GM10248 (cell line): ENCODE results near the gene KSR1.
"Not testable (repeated sequence)": the region's sequence is repeated elsewhere in the genome, so short reads cannot be mapped to it uniquely, and the experiment has no call there.

Source experiments
- CTCF ChIA-PET: fragments of 300-600 bp; sonication (Branson Sonifier 250); formaldehyde crosslinking; extraction: SDS; loops from one replicate; lab custom pipeline; 2021; ENCODE audit warnings: antibody characterized with exemption; lab: Yijun Ruan, JAX
- POLR2A ChIA-PET: fragments of 350-650 bp; sonication (Branson Sonifier 250); formaldehyde crosslinking; extraction: SDS; loops from one replicate; lab custom pipeline; 2020; ENCODE audit warnings: antibody characterized with exemption; lab: Yijun Ruan, JAX
- DNase-seq: peaks from one replicate; pipeline ENCODE4 v3.0.0; 2012; ENCODE audit errors: extremely low spot score
- CTCF ChIP-seq: IDR thresholded peaks from 2 replicates; pipeline ENCODE4 v1.5.1; 2012; ENCODE audit warnings: mild to moderate bottlenecking, low read depth; ENCODE audit errors: extremely low read depth, missing control alignments, control extremely low read depth

The KSR1 gene

DNA sequence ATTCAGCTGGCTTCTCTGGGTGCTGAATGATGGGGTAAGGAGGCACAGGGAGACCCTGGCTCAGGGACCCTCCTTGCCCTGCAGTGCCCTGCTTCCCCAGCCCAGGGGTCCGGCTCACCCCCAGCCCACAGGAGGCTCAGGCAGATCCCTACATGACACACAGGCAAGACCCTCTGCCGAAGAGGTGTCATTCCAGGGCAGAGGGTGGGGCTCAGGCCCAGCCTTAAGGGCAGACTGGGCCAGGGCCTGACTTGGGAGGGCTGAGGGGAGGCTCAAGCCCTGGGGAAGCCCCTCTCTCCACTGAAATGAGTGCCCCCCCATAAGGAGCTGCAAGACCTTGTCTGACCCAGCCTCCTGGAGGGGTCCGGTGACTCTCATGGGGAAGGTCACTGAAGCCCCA is 30.3 kb upstream of the KSR1 start:
- ChIA-PET CTCF (no interaction called here), POLR2A (no interaction called here)
- DNase-seq: no peak
- TF ChIP-seq CTCF: no peak

- CTCF ChIA-PET, POLR2A ChIA-PET: not testable (repeated sequence)
These were observed 29.8 kb upstream of the KSR1 start for GRCh38 chr17:27426471-27426870.

DNA sequence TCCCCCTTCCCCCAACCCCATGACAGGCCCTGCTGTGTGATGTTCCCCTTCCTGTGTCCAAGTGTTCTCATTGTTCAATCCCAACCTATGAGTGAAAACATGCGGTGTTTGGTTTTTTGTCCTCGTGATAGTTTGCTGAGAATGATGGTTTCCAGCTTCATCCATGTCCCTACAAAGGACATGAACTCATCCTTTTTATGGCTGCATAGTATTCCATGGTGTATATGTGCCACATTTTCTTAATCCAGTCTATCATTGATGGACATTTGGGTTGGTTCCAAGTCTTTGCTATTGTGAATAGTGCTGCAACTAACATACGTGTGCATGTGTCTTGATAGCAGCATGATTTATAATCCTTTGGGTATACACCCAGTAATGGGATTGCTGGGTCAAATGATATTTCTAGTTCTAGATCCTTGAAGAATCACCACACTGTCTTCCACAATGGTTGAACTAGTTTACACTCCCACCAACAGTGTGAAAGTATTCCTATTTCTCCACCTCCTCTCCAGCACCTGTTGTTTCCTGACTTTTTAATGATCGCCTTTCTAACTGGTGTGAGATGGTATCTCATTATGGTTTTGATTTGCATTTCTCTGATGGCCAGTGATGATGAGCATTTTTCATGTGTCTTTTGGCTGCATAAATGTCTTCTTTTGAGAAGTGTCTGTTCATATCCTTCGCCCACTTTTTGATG is 28.9 kb upstream of the KSR1 start:
- POLR2A ChIA-PET, CTCF ChIA-PET, DNase-seq: not testable (repeated sequence)

More at GRCh38 chr17:27426471-27426870, 29.8 kb upstream of the KSR1 start:
- DNase-seq: not testable (repeated sequence)

GRCh38 chr17:27428781-27429505 is 27.3 kb upstream of the KSR1 start:
- no peak for TF ChIP-seq CTCF
- ChIA-PET CTCF (no interaction called here), POLR2A (no interaction called here)
- DNase-seq: no peak

DNA sequence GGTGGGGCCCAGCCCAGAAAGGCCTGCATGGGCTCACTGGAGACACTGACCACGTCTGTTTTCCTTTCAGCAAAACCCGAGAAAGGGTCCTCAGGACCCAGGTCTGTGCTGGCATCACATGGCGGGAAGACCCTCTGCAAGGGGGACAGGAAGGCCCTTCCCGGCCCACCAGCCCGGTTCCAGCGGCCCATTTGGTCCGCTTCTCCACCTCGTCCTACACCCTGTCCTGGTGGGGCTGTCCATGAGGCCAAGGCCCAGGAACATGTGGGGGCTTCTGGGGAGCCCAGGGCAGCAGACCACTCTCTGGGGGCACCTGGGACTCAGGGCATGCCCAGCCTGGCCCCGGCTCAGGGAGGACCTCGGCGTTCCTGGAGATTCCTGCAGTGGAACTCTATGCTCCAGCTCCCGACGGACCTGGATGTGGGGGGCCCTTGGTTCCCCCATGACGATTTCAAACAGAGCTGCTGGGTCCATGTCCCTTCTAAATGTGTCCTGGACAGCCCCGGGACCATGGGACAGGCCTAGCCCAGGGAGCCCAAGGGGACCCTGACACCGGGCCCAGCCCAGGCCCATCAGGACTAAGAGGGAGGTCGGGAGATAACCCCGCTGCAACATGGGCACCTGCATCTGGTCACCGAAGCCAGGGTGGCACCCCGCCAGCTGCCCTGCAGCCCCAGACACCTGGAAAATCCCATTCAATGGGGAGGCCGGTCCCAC is 26.4 kb upstream of the KSR1 start:
- ChIA-PET POLR2A (no interaction called here), CTCF (interaction anchor here (1.0 to 1.5 kb wide), 2 partner anchors 17 to 193 kb away, joined by 3 to 4 read pairs; no protein-coding TSS in a partner anchor)
- DNase-seq: no peak
- no peak for TF ChIP-seq CTCF

DNA sequence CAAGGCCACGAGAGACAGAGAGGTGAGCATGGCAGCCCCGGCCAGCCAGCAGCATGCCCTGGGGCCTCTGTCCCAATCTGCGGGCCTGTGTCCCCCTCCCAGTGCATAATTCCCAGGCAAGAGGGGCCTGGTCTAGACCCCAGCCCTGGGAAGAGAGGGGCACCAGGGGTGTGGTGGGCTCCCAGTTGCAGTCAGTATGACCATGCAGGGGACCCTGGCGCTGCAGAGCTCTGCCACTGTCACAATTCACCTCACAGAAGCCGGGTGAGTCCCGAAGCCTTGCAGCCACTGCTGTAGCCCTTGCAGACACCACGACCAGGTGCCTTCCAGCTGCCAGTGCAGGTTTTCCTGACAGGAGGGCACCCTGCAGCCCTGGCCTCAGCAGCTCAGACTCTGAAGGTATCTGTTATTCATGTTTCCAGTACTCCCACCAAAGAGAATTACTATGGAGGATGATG is 25.8 kb upstream of the KSR1 start:
- CTCF ChIA-PET: interaction anchor here (1.0 to 1.6 kb wide), 4 partner anchors 8 to 194 kb away, joined by 3 to 5 read pairs (median 4); no protein-coding TSS in a partner anchor
- POLR2A ChIA-PET: no interaction called here
- TF ChIP-seq CTCF: no peak
- no peak for DNase-seq

DNA sequence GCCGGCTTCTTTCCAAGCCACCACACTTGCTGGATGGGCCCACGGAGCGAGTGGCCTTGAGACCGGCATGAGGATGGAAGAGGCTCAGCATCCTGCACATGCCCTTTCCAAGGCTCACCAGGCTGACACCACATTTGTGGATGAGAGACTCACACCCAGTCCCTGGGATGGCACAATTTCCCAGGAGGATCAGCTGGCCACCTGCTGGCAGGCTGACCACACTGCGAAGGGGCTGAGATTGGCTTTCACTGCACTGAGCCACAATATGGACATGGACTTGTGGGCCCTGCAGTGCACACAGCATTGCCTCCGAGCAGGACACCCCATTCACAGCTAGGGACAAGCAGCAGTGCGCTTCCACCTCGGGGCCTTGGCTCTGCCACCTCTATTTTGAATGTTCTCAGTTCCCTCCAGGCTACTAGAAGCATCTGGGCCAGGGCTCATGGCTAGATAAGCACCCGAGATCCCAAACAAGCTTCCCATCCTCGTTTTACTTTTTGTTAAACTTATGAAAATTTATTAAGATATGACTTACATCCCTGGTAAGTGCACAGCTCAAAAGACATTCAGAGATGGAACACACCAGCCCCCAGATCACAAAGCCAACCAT is 25.3 kb upstream of the KSR1 start:
- CTCF ChIA-PET: interaction anchor here (1.0 to 1.6 kb wide), 5 partner anchors 8 to 171 kb away, joined by 3 to 5 read pairs (median 4); no protein-coding TSS in a partner anchor
- no peak for DNase-seq
- TF ChIP-seq CTCF: peak; percentile 33
- POLR2A ChIA-PET: no interaction called here
